Measurements from ENCODE around the gene COL5A2.
A peak's percentile ranks its signal among the peaks of the same experiment; 100 is the strongest.

Gene COL5A2

DNA sequence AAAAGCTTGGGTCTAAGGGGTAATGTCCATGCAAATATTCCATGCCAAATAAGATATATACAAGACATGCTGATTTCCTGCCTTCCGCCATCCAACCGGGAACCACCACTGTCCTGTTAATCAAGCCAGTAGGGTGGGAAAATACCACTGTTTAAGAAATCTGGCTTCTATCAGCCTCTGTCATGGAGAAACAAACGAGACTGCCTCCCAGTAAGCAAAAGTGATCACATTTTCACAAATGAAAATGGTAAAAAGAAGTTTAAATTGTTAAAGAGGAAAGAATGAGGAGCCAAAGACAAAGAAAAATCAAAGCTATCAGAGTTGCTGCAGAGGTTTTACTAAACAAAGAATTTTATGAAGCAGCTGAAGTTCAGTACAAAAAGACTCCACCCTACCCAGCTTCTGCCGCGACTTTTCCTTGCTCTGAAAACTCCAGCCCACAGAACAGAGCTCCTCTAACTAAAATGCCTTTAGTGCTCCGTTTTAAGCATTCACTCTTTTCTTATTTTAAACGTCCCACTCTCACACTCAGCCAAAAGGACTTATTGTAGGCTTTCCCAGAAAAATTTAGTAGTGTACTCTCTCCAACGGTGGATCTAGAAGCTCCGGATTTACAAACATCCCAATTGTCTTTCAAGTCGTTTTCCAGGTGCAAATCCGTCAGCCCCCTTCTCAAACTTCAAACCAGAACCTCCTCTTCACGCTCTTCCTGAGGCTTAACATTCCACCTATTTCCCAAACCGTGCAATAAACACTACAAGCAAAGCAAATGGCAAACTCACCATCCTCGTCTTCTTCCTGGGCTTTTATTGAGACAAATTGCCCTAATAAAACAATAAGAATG is 613 bp downstream of the COL5A2 start:
- no peak for DNase-seq (ENCODE audit: low spot score)

DNA sequence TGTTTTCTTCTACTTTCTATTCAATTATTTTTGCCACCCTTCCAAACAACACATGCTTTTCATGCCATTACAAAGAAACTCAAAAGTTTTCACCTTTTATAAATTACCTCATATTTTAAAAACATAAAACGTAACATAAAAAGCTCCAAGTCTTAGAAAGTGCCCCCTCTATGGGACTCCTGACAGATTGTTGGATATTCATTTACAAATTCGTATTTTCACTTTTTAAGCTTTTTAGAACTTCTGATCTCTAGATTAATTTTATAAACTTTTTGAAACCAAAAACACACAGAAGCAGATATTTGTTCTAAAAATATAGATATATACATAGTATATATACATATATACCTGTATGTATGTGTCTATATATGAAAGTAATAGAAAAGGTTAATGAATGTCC is 1.5 kb downstream of the COL5A2 start:
- no peak for DNase-seq (ENCODE audit: low spot score)

DNA sequence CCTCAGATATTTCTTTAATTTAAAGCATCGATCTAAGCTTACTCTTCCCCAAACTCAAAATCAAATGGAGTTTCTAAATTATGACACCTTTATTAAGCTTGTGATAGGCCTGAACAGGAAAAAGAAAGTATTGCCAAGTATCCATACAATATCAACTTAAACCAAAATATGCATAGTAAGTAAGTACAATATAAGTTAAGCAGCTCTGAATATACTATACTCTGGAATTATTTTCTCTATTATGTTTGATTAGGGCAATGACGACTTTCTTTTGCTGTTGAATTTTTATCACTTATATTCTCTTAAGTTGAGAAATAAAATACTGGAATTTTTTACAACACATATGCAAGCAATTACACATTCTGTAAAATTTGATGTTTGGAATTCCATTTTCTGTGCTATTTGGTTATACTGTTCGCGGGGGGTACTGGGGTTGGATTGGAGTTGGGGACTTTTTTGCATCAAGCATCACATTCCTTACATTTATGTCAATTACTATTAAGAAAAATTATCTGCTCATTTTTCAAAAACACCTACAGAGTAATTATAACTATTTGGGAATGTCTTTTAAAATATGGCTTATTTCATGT is 2.2 kb downstream of the COL5A2 start:
- no peak for DNase-seq (ENCODE audit: low spot score)

DNA sequence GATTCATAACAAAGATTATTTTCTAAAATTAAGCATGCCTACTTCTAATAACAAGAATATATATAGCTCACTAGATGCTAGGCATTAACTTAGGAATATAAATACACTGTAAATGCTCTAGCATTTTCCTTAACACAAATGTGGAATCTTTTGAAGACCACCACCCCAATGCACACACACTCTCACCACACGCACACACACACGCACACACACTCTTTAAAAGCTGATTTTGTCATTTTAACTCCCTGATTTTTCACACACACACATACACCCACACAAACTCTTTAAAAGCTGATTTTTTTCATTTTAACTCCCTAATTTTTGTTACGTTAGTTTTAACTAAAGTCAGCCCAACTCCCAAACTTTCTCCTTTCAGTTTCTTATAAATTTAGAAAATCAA is 3.0 kb downstream of the COL5A2 start:
- DNase-seq (ENCODE audit: low spot score) = no peak

GRCh38 chr2:189175869-189176433 is 3.6 kb downstream of the COL5A2 start:
- DNase-seq (ENCODE audit: low spot score) = no peak

- no peak for DNase-seq (ENCODE audit: low spot score)
These were observed 7.5 kb downstream of the COL5A2 start for GRCh38 chr2:189171956-189172609.

- DNase-seq (ENCODE audit: low spot score) = no peak
These were observed 10.6 kb downstream of the COL5A2 start for GRCh38 chr2:189168856-189169499.

DNA sequence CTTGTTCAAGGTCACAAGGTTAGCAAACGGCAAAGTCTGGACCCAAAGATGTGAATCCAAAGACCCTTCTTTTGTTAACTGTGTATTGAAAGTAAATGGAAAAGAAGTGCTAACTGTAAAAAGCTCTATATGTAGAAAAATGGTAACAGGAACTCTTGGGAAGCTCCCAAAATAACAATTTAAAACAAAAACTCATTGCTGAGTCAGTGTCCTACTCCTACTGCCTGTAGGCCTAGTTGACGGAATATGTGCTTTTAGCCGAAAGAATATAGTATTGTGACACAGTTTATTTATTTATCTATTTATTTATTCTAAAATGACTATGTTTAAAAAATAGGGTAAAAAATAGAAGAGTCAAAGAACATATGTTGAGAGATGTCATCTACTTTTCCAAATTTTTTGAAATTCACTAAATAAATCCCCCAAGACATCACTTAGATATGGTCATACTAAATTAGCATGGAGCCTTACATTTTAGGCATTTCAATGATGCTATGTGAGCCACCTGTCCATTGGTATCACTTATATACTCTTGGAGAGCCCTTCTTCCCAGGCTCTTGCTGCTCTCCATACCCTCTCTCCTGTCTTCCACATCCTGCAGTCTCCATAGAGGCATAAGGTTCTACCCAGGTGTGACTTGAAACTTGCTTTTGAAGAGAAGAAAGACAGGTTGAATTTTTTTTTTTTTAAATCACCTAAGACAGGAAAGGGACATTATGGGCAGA is 13.7 kb downstream of the COL5A2 start:
- no peak for DNase-seq (ENCODE audit: low spot score)

DNA sequence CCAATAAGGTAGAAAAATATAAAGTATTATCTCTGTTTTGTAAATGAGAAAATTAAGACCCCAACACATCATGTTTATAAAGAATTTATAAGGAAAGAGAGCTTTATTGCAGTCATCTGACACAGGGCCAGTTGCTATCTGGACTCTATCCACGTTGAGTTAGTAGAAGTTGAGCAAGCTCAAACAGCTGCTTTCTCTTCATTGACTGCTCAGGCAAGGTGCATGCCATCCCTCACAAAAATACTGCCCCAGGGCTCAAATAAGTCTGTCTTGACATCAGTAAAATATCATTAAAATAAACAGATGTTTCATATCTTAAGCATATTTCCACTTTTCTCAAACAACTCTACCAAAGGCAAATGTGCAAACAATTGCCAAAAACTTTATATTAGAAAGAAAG is 14.8 kb downstream of the COL5A2 start:
- no peak for DNase-seq (ENCODE audit: low spot score)

DNA sequence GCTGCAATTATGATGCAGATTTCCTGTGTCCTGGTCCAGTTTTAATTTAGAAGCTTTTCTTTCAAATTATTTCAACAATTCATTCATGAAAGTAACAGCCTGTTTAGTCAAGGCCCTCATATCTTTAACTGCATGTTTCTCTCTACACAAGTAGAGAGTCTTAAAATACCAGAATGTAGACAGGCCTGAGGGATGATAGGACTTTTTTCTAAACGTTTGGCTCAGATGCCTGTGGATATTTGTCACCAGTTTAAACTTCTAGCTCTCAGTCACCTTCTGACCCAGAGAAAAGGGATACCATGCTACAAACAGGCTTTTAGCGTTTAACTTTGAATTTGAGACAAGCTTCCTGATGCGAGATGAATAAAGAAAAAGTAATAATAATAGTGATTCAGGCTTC is 15.7 kb downstream of the COL5A2 start:
- no peak for DNase-seq (ENCODE audit: low spot score)

DNA sequence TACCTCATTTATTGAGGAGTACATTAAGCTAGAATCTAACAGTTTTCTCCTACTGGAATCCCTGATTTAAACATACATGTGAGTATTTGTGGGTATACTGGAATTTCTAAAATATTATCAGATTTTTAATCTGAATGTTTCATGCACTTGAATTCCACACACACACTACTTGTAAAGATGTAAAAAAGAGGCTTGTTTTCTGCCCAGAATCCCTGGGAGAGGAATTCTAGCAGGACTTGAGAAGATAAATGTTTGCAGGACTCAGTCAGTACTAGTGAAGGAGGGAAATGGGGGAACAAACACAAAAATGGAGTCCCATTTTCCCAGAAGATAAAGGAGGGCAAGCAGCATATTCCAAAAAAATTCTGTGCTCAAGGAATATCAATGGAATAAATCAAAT is 17.0 kb downstream of the COL5A2 start:
- DNase-seq (ENCODE audit: low spot score) = no peak

GRCh38 chr2:189161894-189162293 is 17.7 kb downstream of the COL5A2 start:
- no peak for DNase-seq (ENCODE audit: low spot score)

DNA sequence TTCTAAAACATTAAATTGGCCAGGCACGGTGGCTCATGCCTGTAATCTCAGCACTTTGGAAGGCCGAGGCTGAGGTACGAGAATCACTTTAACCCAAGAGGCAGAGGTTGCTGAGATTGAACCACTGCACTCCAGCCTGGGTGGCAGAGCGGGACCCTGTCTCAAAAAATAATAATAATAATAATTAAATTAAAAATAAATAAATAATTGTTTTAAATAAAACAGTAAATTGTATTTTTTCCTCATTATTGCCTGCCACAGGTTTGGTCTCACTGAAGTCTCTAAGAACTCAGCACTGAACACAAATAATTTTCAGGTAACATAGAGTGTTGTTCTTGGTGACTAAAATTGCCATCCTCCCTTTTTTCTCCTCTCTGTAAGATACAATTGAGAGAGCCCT is 19.8 kb downstream of the COL5A2 start:
- no peak for DNase-seq (ENCODE audit: low spot score)

GRCh38 chr2:189159273-189159672 is 20.3 kb downstream of the COL5A2 start:
- no peak for DNase-seq (ENCODE audit: low spot score)

- DNase-seq (ENCODE audit: low spot score) = no peak
These were observed 21.6 kb downstream of the COL5A2 start for GRCh38 chr2:189157939-189158338.

GRCh38 chr2:189157456-189157855 is 22.1 kb downstream of the COL5A2 start:
- no peak for DNase-seq (ENCODE audit: low spot score)

DNA sequence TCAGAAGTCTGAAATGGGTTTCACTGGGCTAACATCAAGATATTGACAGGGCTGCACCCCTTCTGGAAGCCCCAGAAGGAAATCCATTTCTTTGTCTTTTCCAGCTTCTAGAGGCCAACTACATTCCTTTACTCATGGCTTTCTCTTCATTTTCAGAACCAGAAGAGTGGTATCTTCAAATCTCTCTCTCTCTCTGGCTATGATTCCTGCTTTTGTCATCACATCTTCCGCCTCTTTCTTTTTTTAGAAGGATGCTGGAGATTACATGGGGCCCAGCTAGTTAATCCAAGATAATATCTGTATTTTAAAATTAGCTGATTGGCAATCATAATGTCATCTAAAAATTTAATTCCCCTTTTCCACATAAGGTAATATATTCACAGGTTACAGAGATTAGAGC is 23.8 kb downstream of the COL5A2 start:
- no peak for DNase-seq (ENCODE audit: low spot score)

GRCh38 chr2:189153619-189154018 is 25.9 kb downstream of the COL5A2 start:
- DNase-seq (ENCODE audit: low spot score) = no peak

- DNase-seq (ENCODE audit: low spot score) = peak; percentile 65
These were observed 27.1 kb downstream of the COL5A2 start for GRCh38 chr2:189152483-189152882.

GRCh38 chr2:189151906-189152305 is 27.7 kb downstream of the COL5A2 start:
- DNase-seq (ENCODE audit: low spot score) = no peak

GRCh38 chr2:189150033-189150432 is 29.5 kb downstream of the COL5A2 start:
- no peak for DNase-seq (ENCODE audit: low spot score)

DNA sequence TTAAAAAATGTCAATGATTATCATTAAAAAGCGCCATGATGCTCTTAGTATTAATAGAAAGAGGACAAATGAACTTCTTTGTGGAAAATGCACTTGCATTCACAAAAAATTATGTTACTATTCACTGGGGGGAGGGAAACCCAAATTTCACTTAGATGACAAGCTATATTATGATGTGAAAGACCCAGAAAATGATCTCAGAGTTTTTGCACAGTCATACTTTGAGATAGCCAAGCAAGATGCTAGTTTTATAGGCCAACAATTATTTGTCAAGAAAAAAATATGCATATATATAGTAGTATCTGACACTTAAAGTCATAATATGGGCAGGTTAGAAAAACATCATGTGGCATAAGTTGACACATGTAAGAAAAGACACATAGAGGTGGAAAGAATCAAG is 31.6 kb downstream of the COL5A2 start:
- no peak for DNase-seq (ENCODE audit: low spot score)

Measured in left forelimb (tissue), 1 donor.